HG03575 (cell line): ENCODE data around the gene PLCB4.
"Not testable (repeated sequence)": the region's sequence is repeated elsewhere in the genome, so short reads cannot be mapped to it uniquely, and the experiment has no call there.

Source experiments
- ATAC-seq: cut with Tn5 transposase; IDR thresholded peaks from one replicate; pipeline ENCODE4 v1.9.1; 2021; ENCODE audit not compliant: unreplicated experiment, insufficient number of reproducible peaks, low FRiP score; ENCODE audit errors: extremely low read depth

The PLCB4 gene

DNA sequence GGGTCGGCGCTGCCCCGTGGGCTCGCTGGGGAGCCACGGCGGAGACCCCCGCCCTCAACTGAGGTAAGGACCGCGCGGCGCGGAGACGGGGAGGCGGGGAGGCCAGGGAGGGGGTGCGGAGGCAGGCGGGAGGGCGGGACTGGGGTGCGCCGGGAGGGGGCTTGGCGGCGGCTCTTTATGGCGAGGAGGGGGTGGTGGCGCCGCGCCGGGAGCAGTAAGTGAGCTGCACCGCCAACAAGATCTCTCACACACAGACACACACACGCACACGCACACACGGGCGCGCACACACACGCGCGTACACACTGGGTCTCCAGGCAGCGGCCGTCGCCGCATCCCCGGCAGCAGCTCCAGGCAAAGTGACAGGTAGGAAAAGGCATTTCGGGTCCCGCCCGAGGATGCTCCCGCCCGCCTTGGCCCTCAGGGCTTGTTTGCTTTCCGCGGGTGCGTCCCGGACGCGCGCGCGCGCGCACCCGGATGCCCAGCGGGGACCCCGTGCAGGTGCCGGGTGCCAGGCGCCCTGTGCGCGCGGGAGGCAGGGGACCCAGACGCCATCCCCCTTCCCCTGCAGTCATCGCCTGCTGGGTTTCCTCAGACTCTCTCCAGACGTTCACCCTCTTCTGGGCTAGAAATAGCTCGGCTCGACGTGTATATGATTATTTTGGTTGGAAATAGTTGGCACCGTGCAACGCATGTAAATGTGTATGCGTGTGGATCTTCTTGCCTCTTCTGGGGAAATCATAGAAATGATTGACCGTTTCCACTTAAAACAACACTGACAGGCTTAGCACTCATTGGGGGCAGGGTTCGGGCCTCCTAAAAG lies at the start of gene PLCB4:
PLCB4 (plus strand) TSS at position 247 of the 823 bp plus-strand sequence. CDS start 238,728 bp downstream, outside the sequence.
- no peak for ATAC-seq

- ATAC-seq: no peak
These were observed 49.1 kb upstream of the PLCB4 start for GRCh38 chr20:9019833-9020232.

- ATAC-seq: no peak
These were observed 47.7 kb upstream of the PLCB4 start for GRCh38 chr20:9021216-9021615.

GRCh38 chr20:9021699-9022098 lies 47.2 kb upstream of the PLCB4 start:
- ATAC-seq: no peak

GRCh38 chr20:9022376-9022775 lies 46.5 kb upstream of the PLCB4 start:
- no peak for ATAC-seq

DNA sequence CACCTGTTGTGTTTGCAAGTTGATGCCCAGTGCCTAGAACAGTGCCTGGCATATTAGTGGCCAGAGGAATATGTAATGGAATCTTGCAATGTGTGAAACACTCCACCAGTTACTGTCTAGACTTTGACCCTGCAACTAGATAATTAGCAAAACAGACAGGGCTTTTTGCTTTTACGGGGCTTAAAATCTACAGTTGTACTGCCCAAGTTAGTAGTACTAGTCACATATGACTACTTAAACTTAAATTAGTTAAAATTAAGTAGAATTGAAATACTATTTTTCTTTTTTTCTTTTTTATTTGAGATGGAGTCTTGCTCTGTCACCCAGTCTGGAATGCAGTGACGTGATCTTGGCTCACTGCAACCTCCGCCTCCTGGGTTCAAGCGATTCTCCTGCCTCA lies 44.3 kb upstream of the PLCB4 start:
- ATAC-seq: no peak

GRCh38 chr20:9025011-9025410 lies 43.9 kb upstream of the PLCB4 start:
- no peak for ATAC-seq

DNA sequence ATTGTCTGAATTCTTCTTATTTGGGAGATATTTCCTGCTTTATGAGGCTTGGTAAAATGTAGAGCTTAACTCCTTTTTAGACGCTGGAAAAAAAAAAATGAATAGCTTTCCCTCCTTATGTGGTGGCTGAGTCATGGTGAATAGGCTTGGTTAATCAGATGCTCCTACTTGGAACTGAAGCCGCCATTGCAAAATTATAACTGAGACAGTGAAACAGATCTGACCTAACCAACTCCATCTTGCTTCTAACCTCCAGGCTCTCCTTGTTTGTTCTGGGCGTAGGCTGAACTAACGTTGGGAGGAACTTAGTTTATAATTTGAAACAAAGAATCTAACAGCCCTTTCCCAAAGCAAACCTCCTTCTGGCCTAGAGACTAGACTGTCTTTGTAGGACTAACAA lies 43.2 kb upstream of the PLCB4 start:
- ATAC-seq: no peak

GRCh38 chr20:9027626-9028025 lies 41.3 kb upstream of the PLCB4 start:
- ATAC-seq: no peak

GRCh38 chr20:9028419-9028818 lies 40.5 kb upstream of the PLCB4 start:
- no peak for ATAC-seq

DNA sequence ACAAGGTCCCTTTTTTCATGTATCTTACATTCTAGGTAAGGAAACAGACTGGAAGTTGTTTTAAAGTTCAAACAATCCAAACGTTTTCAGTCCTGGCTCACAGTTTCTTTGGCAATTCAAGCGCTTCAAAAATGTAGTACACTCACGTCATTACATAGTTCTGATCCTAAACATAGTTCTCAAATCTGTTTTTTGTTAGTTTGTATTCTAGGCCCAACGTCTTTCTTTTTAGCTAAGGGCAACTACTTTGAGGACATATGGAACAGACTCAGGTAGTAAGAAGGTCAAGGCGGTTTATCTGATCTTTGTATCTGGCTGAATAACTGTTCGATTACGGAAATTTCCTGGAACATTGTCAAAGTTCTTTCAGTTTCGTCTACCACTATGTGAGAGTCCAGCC lies 36.9 kb upstream of the PLCB4 start:
- no peak for ATAC-seq

DNA sequence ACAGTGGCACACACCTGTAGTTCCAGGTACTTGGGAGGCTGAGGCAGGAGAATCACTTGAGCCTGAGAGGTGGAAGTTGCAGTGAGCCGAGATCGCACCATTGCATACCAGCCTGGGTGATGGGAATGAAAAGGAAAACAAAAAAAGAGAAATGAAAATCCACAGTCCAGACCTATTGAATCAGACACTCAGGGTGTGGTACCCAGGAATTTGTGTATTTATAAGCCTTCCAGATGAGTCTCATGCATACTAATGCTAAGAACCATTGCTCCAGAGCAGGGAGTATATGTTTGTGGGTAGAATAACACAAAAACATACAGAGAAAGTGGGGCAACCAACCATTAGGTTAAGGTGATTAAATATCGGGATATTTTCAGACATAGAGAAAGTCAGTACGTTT lies 36.1 kb upstream of the PLCB4 start:
- ATAC-seq: no peak

- no peak for ATAC-seq
These were observed 33.8 kb upstream of the PLCB4 start for GRCh38 chr20:9035126-9035525.

- ATAC-seq: no peak
These were observed 32.3 kb upstream of the PLCB4 start for GRCh38 chr20:9036593-9036992.

GRCh38 chr20:9038791-9039535 lies 29.9 kb upstream of the PLCB4 start:
- ATAC-seq: no peak

- ATAC-seq: no peak
These were observed 27.9 kb upstream of the PLCB4 start for GRCh38 chr20:9040863-9041524.

DNA sequence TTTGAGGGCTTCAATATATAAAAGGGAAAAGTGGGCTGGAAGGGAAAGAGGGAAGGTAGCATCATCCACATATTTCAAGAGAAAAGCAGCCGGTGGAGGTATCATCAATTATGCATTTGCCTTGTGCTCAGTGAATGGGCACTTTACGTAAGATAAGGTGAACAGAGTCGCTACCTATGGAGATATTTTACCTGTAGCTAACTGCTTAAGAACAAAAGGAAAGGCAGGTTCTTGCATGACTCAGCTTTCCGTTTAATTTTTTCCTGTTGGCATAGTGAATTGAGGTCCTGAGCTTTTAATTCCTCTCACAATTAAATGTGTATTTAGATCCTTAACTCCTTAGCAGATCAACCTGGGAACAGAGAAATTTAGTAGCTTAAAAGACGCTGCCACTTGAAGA lies 25.5 kb upstream of the PLCB4 start:
- no peak for ATAC-seq

GRCh38 chr20:9047928-9048327 lies 21.0 kb upstream of the PLCB4 start:
- ATAC-seq: not testable (repeated sequence)

- no peak for ATAC-seq
These were observed 17.4 kb upstream of the PLCB4 start for GRCh38 chr20:9051508-9051907.

DNA sequence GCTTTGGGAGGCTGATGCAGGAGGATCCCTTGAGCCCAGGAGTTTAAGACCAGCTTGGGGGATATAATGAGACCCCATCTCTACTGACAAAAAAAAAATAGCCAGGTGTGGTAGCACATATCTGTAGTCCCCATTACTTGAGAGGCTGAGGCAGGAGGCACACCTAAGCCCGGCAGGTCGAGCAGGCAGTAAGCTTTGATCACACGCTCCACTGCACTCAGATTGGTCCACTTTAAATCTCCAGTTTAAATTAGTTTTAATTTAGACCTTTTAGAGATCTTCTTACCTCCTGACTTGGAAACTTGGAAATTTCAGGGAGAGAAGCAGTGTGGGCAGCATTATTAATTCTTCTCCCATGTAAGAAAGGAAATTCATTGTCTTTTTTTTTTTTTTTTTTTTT lies 16.8 kb upstream of the PLCB4 start:
- no peak for ATAC-seq
